GM19238 (cell line): ENCODE data around the gene NCKAP5.

Experiments used
- DNase-seq: peaks from one replicate; pipeline ENCODE4 v3.0.0; 2011; ENCODE audit warnings: low spot score; ENCODE audit not compliant: insufficient read length

NCKAP5 gene

DNA sequence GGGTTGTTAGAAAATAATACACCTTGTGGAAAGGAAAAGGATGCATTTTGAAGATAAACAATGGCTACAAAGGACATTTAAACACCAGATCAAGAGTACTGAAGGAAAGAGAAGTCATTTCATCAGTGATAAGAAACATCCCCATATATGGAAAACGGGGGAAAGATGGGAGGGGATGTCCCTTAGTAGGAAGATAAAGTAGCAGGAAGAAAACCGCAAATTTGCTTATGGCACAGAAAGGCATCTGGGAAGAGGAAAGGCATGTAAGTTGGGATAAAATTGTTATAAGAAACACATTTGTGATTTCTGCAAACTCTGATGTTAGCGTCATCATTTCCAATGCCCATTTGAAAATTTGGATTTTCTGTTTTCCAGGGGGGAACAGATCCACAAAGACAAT lies 887.7 kb downstream of the NCKAP5 start:
- no peak for DNase-seq

GRCh38 chr2:132678483-132678882 lies 889.8 kb downstream of the NCKAP5 start:
- DNase-seq: no peak

DNA sequence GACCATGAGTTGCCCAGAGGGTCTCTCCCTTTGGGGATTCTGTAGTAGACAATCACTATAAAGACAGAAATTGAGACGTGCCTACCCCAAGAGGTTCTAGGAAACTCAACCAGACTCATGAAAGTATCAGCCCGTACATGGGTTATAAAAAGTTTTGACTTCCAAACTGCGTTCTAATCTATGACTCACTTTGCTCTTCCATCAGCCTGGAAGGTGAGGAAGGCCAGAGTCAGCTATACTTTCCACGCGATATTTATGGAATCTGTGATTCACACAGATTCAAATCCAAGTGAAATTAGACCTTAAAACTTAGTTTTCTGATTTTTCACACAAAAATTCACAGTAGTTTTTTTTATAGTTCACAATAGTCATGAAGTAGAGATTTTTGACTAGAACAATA lies 890.6 kb downstream of the NCKAP5 start:
- DNase-seq: no peak

- DNase-seq: no peak
These were observed 891.3 kb downstream of the NCKAP5 start for GRCh38 chr2:132676999-132677398.

- no peak for DNase-seq
These were observed 897.0 kb downstream of the NCKAP5 start for GRCh38 chr2:132671151-132671835.

- no peak for DNase-seq
These were observed 897.6 kb downstream of the NCKAP5 start for GRCh38 chr2:132670496-132671150.

GRCh38 chr2:132669908-132670495 lies 898.3 kb downstream of the NCKAP5 start, which contains the start of gene LYPD1:
TSS of gene LYPD1 (minus strand) at chr2:132670205. CDS start at chr2:132669932, 273 bp downstream.
- DNase-seq: no peak

GRCh38 chr2:132668987-132669907 lies 899.0 kb downstream of the NCKAP5 start:
- no peak for DNase-seq

GRCh38 chr2:132668189-132668823 lies 900.0 kb downstream of the NCKAP5 start:
- no peak for DNase-seq

- no peak for DNase-seq
These were observed 900.6 kb downstream of the NCKAP5 start for GRCh38 chr2:132667706-132668105.

DNA sequence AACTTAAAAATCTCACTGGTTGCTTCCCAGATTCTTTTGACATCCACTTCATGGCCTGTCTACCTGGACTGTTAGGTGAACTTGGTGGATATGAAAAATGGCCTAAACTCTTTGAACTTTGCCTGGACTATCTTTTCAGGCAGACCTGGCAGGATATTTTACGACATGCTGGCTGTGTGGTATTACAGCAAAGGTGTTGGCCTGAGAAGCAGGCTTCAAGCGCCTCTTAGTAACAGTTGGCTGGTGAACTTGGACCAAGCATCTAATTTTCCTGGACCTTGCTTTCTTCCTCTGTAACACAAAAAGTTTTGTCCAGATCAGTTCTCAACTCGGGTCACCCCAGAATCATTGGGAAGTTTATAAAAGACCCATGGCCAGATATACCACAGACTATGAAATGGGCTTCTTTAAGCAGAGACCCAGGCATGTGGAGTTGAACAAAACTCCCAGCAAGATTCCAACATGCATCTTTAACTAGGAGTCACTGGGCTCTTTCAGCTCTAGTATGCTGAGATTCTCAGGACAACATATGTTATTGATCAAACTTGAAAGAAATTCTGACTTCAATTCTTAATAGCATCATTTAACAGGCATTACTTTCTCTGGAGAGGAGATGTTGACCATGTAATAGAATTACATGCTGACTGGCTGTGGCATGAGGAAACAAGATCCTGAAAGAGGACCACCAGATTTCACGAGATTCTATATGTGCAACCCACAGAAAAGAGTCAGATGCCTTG lies 902.7 kb downstream of the NCKAP5 start:
- DNase-seq: no peak

DNA sequence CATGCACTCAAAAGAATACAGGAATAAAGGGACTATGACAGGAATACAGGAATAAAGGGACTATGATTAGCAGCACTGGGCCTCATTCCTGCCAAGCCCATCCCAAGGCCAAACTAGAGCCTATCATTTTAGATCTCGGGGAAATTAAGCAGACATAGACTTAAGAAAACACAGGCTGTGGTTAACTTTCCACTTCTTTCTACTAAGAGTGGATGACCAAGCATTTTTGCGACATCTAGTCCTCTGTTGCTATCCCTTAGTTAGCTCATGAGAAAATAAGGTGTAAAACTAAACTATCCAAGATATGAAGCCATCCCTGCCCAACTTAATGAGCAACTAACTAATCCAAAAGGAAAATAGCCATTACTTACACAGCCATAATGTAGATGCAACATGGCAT lies 904.2 kb downstream of the NCKAP5 start:
- DNase-seq: no peak

- DNase-seq: no peak
These were observed 905.5 kb downstream of the NCKAP5 start for GRCh38 chr2:132662732-132663131.

DNA sequence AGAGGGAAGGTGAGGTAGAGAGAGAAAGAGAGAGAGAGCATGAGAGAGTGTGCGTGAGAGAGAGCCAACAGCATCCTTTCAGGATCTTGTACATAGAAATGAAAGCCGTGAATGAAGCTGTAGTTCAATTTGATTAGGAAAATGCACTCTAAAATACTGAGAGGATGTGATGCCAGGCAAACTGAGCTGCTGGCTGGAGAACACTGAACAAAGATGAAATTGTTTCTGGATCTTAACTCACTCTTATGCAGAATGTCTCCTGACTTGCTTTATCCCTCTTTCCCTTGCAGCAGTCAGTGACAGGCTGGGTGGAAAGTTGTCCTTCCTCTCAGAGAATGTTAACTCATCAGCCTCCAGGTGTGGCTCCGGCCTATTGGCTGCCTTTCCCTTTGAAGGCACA lies 908.9 kb downstream of the NCKAP5 start:
- no peak for DNase-seq

DNA sequence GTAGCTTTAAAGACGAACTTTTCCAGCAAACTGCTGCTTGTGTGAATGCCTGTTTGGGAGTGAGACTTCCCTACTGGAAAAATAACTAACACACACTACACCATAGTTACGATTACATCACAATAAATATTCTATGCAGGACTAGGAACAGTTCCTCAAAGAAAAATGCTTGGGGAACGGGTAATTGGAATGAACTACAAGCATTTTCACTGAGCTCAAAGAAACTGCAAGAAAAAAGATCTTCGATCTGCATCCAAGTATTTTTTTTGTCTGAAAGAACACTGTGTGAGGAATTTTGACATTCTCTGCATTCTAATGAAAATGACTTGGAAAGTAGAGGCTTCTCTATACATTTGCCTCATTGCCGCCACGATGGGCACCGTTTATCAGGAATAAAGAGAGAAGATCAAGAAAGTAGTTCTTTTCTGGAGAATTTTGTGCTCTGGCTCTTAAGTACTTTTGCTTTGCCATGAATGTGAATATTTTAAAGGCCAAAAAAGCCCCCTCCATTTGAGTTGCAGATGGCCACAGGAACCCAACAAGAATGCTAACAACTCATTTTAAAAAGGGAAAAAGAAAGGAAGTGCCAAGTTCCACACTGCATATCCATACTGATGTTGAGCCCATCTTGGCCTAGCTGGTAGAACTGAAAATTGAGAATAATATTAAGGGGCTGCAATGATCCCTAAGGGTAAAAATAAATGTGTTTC lies 911.8 kb downstream of the NCKAP5 start:
- DNase-seq: no peak

GRCh38 chr2:132654968-132655367 lies 913.3 kb downstream of the NCKAP5 start:
- DNase-seq: no peak

- DNase-seq: no peak
These were observed 913.9 kb downstream of the NCKAP5 start for GRCh38 chr2:132654335-132654734.

DNA sequence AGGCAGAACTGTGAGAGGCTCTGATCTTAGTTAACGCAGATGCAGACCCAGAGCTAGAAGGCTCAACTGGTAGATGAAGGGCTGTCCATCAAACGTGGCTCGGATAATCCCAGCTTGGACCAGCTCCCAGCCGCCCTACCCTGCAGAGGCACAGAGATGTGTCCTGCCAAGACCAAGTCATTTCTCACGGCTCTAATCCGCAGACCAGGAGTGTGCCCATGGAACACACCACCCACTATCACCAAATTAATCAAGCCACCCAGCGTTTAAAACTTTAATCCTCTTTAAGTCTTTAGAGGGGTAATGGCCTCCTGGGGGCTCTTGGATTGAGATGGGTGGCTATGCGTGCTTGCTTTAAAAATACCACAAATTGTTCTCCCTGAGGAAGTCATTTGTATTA lies 915.8 kb downstream of the NCKAP5 start:
- no peak for DNase-seq

DNA sequence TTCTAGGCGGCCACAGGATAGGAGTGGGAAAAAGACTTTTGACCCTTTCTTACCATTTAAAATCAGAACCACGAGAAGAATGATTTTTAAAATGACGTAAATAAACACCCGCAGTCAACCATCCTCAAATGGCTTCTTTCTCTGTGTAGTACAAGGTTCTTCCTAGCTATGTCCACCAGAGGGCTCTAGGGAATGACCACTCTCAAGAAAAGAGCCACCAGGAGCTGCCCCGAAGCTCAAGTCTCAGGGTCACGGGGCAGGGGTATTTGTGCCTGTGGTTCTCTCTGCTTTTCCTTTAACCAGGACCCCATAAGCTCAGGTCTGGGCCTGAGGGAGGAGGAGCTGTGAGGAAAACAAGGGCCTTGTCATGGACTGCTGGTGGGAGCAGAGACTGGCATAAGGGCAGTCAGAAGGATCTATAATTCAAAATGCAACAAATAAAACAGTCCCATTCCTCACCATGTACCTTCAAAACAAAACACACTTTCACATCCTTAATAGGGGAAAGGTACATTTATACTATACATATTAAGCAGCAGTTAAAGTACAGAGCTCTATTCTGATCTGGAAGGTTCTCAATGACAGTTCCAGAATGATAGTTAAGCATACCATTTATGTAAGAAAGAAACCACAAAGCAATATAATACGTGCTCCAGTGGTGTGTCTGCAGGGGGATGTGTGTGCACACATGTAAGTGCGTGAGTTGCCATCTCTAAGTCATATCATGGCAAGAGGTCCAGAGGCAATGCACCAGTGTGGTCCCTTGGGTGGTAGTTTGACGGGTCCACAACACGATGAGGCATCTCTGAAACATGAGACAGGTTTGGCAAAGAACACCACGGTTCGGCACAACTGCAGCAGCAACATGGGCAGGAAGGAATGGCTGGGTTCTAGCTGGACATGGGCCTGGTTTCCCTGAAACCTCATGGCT lies 916.9 kb downstream of the NCKAP5 start:
- DNase-seq: no peak
